Raji (cell line): ENCODE measurements around the gene DDC.

ENCODE experiments used
- POLR2A ChIP-seq: IDR thresholded peaks from 2 replicates; pipeline ENCODE4 v1.6.1; 2011; ENCODE audit warnings: low read depth, low read length, control low read depth; ENCODE audit not compliant: insufficient read depth

Gene DDC

DNA sequence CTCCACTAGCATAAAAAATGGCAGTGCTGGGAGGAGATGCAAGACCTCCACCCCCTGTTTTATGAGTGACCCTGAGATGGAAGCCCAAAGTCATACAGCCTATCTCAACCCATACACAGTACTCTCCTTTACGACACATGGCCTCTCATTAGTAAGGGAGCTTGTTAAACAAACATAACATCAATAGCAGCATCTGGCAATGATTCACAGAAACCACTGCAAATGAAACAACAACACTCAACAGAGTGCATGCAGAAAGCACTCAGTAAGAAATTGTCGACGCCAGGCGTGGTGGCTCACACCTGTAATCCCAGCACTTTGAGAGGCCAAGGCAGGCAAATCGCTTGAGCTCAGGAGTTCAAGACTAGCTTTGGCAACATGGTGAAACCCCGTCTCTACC is 87.6 kb downstream of the DDC start:
- no peak for TF ChIP-seq POLR2A

DNA sequence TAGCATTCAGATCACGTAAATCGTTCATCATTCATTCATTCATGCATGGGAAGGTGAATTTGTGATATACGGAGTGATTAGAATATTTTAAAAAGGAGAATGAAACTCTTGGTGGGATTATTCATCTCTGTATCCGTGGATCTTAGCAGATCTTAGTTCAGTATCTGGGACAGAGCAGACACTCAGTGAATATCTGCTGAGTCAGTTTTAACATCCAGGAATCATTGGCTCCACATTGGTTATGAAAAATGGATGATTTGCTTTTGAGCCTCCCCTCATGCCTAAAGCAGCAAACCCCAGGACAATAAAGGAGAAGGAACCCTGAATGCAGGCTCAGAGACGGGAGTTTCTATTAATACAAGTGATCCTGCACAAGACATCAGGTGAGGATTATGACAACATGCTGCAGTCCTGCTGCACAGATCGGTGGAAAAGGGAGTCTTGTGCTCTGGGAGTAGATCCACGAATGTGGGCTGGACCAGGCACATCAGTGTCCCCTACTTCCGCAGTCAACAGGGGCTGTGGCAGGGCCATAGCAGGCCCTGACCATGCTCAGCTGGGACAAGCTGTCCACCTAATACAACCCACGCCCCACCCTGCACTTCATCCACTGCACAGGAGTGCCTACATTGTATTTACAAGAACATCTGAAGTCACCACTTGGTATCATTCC is 88.1 kb downstream of the DDC start:
- no peak for TF ChIP-seq POLR2A

GRCh38 chr7:50475340-50475739 is 89.9 kb downstream of the DDC start:
- TF ChIP-seq POLR2A = no peak

DNA sequence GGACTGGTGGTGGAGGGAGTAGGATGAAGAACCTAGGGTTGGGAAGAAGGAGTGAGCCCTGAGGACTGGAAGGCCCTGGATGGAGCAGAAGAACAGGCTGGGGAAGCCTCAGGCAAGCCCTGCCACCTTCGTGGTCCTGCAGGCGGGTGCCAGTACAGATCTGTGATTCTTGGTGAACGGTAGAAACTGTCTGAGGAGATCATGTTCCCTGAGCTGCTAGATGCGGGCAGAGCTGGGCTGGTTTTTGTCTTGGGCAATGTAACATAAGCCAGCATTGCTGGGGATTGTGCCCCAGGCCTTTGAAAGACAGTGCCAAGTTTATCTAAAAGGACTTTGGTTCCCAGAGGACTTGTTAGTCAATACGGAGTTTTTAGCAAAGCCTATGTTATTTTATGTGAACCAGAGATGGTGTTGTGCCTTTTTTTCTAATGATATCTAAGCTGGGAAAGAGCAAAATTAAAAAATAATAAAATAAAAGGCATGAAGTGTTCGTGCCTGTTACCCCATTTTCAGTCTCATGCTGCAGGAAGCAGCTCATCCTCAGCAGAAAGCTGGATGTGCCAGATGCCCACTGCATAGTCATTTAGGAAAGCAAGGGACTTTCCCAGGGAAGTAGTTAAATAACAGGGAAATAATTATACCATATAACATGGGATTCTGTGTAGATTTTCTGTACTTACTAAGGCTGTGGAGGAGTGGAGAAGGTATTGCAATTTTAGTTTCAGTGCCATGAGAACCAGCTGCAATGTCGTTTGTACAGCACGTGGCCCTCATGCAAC is 90.6 kb downstream of the DDC start:
- no peak for TF ChIP-seq POLR2A

GRCh38 chr7:50473531-50473930 is 91.7 kb downstream of the DDC start:
- no peak for TF ChIP-seq POLR2A

DNA sequence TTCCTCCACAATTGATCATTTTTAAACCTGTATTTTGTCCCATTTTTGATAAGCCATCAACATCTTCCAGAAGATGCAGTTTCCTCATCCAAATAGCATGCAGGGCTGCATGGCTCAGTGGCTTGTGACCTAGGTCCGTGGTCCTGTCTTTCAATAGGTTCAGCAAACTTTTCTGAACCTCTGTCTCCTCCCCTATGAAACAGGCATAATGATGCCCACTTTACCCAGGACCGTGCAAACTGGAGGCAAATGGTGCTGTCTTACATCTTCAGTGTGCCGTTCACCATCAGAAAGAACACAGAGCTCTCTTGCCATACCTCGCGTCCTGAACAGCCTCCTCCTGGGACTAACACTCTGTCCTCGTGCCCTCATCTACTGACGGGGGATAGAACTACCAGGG is 92.8 kb downstream of the DDC start:
- TF ChIP-seq POLR2A = no peak

DNA sequence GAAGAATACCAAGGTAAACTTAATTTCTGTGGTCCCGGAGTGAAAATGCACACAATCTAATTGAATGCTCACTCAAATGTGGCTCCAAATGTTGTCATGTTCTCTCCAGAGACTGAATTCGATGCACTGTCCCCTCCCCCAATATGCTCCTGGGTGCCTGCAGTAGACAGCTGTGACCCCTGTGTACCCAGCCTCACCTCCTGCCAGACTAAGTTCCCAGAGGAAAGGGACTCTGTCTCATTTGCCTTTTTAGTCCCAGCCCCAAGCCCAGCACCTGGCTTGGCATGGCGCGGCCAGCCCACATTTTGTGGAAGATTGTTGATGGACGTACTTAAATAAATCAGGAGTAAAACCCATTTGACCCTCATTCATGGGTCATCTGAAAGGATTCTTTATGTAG is 93.2 kb downstream of the DDC start:
- no peak for TF ChIP-seq POLR2A

DNA sequence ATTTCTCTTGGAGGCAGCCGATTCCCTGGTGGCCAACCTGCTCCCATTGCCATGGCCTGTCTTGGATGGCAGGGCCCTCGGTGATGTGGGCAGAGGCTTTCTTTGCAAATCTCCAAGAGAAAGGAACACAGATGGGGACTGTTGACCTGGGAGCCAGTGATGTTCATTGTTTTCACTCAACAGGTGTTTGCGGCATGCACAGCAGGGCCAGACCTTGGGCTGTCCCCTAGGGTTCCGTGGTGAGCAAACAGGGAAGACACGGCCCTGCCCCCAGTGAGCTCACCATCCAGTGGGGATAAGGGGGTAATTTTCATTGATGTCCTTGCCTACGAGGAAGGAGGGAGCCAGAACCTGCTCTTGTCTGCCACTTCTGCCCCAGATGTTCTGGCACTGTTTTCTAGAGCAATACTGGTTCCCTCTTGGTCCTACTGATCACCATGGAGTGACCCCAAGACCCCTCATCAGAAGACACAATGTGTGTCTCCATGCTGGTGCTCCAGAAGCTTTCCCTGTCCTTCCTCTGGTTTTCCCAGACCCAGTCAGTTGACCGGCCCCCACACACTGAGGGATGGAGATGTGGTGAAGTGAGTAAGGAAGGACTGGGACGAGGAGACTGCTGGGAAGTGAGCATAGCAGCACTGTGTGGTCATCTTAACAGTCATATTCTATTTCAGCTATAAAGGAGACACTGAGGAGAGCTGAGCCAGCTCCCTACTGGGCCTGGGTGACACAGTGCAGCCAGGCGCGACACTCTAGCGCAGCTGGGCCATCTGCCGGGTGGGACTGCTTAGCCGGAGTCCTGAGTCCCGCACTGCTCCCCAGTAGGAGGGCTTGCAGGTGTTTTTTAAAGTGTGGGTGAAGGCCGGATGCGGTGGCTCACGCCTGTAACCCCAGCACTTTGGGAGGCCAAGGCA is 94.7 kb downstream of the DDC start:
- TF ChIP-seq POLR2A = no peak

- TF ChIP-seq POLR2A = no peak
Observed at GRCh38 chr7:50469181-50469580, 96.0 kb downstream of the DDC start.

DNA sequence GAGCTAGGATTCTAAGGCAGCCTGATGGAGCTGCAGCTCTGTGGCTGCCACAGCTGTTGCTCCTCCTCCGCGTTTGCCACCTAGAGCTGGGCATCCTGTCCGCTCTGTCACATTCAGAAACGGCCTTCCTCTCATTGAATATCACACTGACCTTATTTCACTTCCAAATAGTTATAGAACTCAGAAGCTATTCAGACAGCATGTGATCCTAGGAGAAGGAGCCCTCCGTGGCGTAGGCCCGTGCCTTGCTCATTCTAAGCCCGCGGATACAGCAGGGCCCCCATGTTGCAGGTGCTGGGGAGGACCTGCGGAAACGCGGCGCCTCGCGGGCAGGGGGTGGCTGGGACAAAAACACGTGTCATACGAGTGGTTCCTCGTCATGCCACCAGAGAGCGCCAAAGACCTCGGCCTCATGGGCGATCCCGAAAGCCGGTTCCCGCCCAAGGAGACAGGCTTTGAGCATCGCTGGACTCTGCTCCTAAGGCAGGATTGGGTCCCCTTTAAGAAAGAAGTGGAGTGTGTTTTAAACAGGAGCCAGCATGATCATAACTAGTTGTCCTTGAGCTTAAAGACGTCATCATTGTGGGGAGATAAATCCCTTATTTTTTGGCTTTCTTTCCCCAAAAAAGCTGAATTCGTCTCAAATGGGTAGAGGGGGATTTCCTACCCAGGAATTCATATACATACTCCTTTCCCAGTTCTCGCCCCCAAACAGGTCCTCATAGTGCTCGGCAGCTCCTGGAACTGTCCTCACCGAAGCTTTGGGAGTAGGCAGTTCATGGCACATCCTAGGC is 97.2 kb downstream of the DDC start:
- TF ChIP-seq POLR2A = no peak

DNA sequence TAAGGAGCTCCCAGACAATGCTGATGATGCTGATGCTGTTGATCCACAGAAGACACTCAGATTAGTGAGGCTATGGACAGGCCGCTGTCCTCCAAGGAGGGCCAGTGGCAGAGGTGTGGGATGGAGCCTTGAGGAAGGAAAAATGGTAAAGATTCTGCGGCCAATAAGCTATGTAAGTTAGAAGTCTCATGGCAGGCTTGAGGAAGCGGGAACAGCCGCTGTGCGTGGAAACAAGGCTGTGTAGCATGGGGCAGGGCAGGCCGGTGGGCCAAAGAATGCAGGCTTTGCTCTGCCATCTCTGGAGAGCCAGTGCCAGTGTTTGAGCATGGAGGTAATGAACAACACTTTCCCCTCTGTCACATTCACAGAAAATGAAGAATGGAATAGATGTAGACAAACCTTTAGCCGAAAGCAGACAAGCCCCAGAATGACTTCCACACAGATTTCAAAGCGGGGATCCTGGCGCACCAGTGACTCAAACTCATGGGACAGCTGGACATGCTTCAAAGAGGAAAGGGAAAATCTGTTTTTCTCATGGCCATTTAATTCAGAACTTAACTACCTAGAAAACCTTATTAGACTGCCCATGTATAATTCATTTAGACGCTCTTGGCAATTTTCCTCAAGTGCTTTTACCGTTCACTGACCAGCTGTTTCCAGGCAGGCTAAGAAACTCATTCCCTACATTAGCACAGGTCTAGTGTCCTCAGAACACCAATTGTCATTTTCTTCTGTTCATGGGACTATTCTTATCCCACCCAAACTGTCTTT is 98.2 kb downstream of the DDC start:
- no peak for TF ChIP-seq POLR2A

- TF ChIP-seq POLR2A = no peak
Observed at GRCh38 chr7:50463035-50463434, 102.2 kb downstream of the DDC start.

DNA sequence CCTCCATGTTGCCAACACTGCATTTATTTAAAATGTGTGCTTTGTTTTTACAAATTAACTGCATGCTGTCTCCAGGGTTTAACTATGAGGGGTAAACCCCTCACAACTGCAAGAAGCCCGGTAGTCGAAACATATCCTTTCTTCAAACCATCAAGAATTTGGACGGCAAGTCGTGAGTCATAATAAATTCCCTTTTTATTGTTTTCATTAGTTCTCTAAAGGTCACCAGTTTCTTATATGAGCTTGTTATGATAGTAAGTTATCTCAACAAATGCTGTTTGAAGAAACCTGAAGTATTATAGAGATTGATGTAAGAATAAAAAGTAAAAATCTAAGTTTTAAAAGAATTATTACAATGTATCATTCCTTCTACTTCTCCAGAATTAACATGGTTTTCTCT is 102.8 kb downstream of the DDC start:
- no peak for TF ChIP-seq POLR2A

DNA sequence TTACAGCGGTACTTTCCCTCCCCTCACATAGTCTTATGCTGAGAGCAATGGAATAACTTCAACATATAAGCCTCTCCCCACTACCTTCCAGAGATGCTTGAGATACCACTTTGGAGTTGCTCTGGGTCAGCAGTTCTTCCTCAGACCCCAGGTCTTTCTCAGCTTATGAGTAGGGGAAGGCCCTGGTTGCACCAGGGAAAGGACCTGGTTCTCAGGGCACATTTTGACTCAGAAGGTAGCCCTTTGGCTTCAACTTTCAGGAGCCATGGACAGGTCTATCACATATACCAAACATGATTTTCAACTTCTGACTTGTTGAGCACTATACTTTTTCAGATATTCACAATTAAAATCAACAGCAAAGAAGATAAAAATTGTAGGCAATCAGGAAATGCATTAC is 103.5 kb downstream of the DDC start:
- no peak for TF ChIP-seq POLR2A

- no peak for TF ChIP-seq POLR2A
Observed at GRCh38 chr7:50456371-50457123, 108.7 kb downstream of the DDC start.
